Measurements from ENCODE around the gene ATP13A4. TPM values are rescaled to one million over a fixed set of nuclear protein-coding genes. Genes with fewer than 3 reads are reported as not detected.

Gene ATP13A4, protein sequence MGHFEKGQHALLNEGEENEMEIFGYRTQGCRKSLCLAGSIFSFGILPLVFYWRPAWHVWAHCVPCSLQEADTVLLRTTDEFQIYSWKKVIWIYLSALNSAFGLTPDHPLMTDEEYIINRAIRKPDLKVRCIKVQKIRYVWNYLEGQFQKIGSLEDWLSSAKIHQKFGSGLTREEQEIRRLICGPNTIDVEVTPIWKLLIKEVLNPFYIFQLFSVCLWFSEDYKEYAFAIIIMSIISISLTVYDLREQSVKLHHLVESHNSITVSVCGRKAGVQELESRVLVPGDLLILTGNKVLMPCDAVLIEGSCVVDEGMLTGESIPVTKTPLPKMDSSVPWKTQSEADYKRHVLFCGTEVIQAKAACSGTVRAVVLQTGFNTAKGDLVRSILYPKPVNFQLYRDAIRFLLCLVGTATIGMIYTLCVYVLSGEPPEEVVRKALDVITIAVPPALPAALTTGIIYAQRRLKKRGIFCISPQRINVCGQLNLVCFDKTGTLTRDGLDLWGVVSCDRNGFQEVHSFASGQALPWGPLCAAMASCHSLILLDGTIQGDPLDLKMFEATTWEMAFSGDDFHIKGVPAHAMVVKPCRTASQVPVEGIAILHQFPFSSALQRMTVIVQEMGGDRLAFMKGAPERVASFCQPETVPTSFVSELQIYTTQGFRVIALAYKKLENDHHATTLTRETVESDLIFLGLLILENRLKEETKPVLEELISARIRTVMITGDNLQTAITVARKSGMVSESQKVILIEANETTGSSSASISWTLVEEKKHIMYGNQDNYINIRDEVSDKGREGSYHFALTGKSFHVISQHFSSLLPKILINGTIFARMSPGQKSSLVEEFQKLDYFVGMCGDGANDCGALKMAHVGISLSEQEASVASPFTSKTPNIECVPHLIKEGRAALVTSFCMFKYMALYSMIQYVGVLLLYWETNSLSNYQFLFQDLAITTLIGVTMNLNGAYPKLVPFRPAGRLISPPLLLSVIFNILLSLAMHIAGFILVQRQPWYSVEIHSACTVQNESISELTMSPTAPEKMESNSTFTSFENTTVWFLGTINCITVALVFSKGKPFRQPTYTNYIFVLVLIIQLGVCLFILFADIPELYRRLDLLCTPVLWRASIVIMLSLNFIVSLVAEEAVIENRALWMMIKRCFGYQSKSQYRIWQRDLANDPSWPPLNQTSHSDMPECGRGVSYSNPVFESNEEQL
- total RNA-seq: 6.8 and 8.1 TPM in 2 replicates
- long read RNA-seq, full-length matches to known transcripts: 4 of 5 reads
- long read RNA-seq, partial matches to known transcripts: 1 of 5 reads
- long read RNA-seq, other reads (novel, unspliced or antisense): 0 of 5 reads

DNA sequence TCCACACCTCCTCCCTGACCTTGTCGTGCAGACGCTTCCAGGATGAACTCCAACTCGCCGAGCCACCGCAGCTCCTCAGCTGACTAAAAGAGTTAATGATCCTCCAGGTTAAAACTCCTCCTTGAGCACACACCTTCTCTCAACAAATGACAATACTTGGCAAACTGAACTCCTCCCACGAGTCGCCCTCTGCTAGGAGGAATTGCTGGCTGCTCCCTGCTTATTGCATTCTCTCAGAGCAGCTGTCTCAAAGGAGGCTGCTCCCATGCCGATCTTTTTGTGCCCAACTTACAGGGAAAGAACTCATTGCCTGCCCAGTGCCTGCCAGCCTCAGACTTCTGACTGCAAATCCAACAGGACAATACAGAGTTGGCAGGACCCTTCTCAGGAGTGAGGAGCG lies at the start of gene ATP13A4:
ATP13A4 (minus strand) TSS at position 85 of the 400 bp plus-strand sequence. CDS start 96 bp downstream, outside the sequence.
- Mint-ChIP-seq H3K27ac (peak within 1 kb of the TSS; percentile 92), H3K4me1 (ENCODE audit: low read depth) (peaks cover 42% of the 10 kb centered on the region), H3K36me3 (ENCODE audit: insufficient read depth) (peaks cover 1% of the 10 kb centered on the region), H3K27me3 (no peaks in the 10 kb centered on the region), H3K9me3 (ENCODE audit: low read depth) (no peaks in the 10 kb centered on the region), H3K4me3 (ENCODE audit: low read depth) (peak within 1 kb of the TSS; percentile 68)
- peak; percentile 16 for DNase-seq (ENCODE audit: low spot score, unreplicated experiment)
- TF ChIP-seq, protein P1, sequence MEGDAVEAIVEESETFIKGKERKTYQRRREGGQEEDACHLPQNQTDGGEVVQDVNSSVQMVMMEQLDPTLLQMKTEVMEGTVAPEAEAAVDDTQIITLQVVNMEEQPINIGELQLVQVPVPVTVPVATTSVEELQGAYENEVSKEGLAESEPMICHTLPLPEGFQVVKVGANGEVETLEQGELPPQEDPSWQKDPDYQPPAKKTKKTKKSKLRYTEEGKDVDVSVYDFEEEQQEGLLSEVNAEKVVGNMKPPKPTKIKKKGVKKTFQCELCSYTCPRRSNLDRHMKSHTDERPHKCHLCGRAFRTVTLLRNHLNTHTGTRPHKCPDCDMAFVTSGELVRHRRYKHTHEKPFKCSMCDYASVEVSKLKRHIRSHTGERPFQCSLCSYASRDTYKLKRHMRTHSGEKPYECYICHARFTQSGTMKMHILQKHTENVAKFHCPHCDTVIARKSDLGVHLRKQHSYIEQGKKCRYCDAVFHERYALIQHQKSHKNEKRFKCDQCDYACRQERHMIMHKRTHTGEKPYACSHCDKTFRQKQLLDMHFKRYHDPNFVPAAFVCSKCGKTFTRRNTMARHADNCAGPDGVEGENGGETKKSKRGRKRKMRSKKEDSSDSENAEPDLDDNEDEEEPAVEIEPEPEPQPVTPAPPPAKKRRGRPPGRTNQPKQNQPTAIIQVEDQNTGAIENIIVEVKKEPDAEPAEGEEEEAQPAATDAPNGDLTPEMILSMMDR (IDR thresholded peaks at IDR 0.05; ENCODE audit: unreplicated experiment): no peak

DNA sequence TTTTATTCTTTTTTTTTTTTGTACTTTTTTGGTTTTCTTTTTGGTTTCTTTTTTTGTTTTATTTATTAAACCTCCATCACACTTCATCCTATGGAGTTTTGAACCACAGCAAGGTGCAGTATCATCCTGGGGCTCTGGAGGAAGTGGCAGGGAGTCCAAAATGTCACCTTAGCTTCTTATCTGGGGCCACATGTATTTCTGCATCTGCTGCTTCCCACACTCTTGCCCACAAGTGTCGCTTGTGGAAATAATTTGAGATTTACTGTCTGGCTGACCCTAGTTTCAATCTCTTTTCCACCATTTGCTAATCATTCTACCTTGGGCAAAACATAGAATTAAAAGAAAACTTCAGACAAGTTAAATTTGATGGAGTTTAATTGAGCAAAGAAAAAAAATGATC lies 44.7 kb upstream of the ATP13A4 start:
- Mint-ChIP-seq H3K36me3 (ENCODE audit: insufficient read depth) (peaks cover 24% of the 10 kb centered on the region), H3K27ac (no peak overlapping the region), H3K4me3 (ENCODE audit: low read depth) (no peak overlapping the region), H3K4me1 (ENCODE audit: low read depth) (peaks cover 13% of the 10 kb centered on the region), H3K27me3 (no peaks in the 10 kb centered on the region), H3K9me3 (ENCODE audit: low read depth) (no peaks in the 10 kb centered on the region)
- TF ChIP-seq, protein P1 (IDR thresholded peaks at IDR 0.05; ENCODE audit: unreplicated experiment): no peak
- no peak for DNase-seq (ENCODE audit: low spot score, unreplicated experiment)

DNA sequence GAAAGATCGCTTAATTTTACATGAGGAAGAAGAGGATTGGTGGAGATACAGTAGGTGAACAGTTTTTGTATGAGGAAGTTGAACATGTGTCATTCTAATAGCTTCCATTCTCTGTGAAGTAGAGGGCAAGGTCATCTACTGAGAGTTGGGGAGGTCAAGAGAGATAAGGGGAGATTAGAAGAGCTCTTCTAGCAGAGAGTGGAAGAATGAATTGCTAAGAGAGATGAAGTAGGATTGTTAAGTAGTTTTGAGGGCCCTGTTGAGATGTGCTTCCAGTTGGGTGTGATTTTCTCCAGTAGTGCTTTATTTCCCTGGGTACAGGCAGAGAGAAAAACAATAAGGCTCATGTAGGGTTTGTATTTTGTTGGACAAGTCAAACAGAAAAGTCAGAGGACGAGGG lies 43.5 kb upstream of the ATP13A4 start:
- no peak for DNase-seq (ENCODE audit: low spot score, unreplicated experiment)
- Mint-ChIP-seq H3K4me1 (ENCODE audit: low read depth) (peaks cover 22% of the 10 kb centered on the region), H3K27me3 (no peaks in the 10 kb centered on the region), H3K4me3 (ENCODE audit: low read depth) (no peak overlapping the region), H3K9me3 (ENCODE audit: low read depth) (no peaks in the 10 kb centered on the region), H3K27ac (no peak overlapping the region), H3K36me3 (ENCODE audit: insufficient read depth) (peaks cover 24% of the 10 kb centered on the region)
- TF ChIP-seq, protein P1 (IDR thresholded peaks at IDR 0.05; ENCODE audit: unreplicated experiment): no peak

DNA sequence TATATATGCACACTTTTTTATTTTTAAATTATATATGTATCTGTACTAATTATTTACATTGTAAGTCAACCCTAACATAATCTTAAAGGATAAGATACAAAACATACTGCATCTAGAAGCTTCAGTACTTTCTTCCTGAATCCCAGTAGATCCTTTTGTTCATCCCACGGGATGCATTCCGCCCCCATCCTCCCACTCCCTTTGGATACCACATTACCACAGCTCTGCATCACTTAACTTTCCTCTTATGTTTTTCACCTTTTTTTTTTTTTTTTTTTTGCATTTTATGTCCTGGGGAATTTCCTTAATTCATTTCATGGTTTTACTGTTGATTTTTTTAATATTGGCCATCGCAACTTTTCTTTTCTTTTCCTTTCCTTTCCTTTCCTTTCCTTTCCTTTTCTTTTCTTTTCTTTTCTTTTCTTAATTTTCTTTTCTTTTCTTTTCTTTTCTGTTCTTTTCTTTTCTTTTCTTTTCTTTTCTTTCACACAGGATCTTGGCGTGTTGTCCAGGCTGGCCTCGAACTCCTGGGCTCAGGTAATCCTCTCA lies 41.3 kb upstream of the ATP13A4 start:
- DNase-seq (ENCODE audit: low spot score, unreplicated experiment): no peak
- no peak overlapping the region for H3K4me3 Mint-ChIP-seq (ENCODE audit: low read depth)
- no peaks in the 10 kb centered on the region for H3K9me3 Mint-ChIP-seq (ENCODE audit: low read depth)
- peaks cover 25% of the 10 kb centered on the region for H3K4me1 Mint-ChIP-seq (ENCODE audit: low read depth)
- H3K27me3 Mint-ChIP-seq: no peaks in the 10 kb centered on the region
- peak overlapping the region; percentile 57 for H3K27ac Mint-ChIP-seq
- H3K36me3 Mint-ChIP-seq (ENCODE audit: insufficient read depth): peaks cover 22% of the 10 kb centered on the region
- TF ChIP-seq, protein P1 (IDR thresholded peaks at IDR 0.05; ENCODE audit: unreplicated experiment): no peak

Data from progenitor cell of endocrine pancreas (in vitro differentiated cells).